ENCODE measurements around the gene ATG101. TPM values are rescaled to one million over a fixed set of nuclear protein-coding genes. Genes with fewer than 3 reads are reported as not detected.

The ATG101 gene
- total and polyA plus RNA-seq, 2 donors (not counting 1 experiment from before 2014, with no cell fraction given): 19.4 to 50.3 TPM

DNA sequence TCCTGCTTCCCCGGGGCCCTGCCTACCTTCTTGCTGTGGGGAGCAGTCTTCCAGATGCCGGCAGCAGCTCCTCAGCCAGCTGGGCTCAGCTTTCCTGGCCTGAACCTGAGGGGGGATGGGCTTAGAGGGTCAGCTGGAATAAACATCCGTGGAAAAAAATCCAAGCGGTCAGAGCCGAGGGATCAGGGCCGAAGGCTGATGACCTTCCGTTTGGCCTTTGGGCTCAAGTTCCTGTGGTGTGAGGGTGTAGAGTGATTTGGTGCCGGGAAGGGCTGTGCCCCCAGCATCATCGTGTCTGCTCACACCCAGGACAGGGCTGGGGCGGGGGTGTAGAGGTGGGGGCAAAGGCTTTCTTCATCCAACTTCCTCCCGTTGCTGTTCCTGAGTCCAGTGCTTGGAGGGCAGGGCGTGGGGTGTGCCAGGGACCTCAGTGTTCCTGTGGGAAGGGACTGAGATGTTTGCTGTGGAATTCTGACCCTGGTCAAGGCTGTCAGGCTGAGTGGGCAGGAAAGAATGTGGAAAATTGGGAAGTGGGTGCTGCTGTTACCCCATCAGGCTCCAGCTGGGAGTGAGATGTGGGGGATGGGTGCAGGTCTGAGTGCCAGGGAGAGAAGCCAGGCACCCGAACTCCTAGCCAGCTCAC is 12.4 kb downstream of the ATG101 start:
- no peaks in the 10 kb centered on the region for H3K9me3 ChIP-seq (ENCODE audit: control extremely low read depth in 1 of 3, control insufficient read depth in 2 of 3, insufficient read depth in 1 of 3, low read length in 2 of 3)
- H3K4me1 Mint-ChIP-seq: peaks cover 33% of the 10 kb centered on the region
- no peaks in the 10 kb centered on the region for H4K20me1 ChIP-seq (ENCODE audit: control insufficient read depth, insufficient read depth, low read length, poor library complexity, severe bottlenecking)
- peaks cover 32 to 36% of the 10 kb centered on the region in 2 donors for H3K4me1 ChIP-seq (ENCODE audit: control insufficient read depth in 2 of 2, insufficient read depth in 2 of 2, low read length in 2 of 2)
- peak overlapping the region; percentile 36 for H3K9ac ChIP-seq (ENCODE audit: low read length)
- TF ChIP-seq CTCF (IDR thresholded peaks at IDR 0.05) (no peak), EZH2 (IDR thresholded peaks at IDR 0.05; ENCODE audit: borderline replicate concordance, insufficient read depth, low read depth, low read length, poor library complexity, severe bottlenecking) (no peak)
- peaks cover 0 to 2% (median 0%) of the 10 kb centered on the region in 4 experiments for H3K27me3 ChIP-seq (replicated peaks in 1 of 4; ENCODE audit: control extremely low read depth in 1 of 4, control insufficient read depth in 3 of 4, insufficient read depth in 4 of 4, low read length in 3 of 4)
- H3K4me3 ChIP-seq (ENCODE audit: control extremely low read depth in 1 of 5, extremely low read depth in 1 of 5, insufficient read depth in 1 of 5, low read depth in 2 of 5, low read length in 4 of 5): peak overlapping the region in 1 of 5 experiments; percentile 22
- CTCF ChIA-PET: interaction anchor here (0.6 to 34.6 kb wide), 12 partner anchors 9 to 907 kb away, joined by 3 to 1315 read pairs (median 9); partner anchors contain the start of genes ATG101, NR4A1 and TAMALIN
- peak overlapping the region; percentile 20 for H2AFZ ChIP-seq (ENCODE audit: insufficient read depth, low read depth, low read length, poor library complexity, severe bottlenecking)
- POLR2A ChIA-PET: interaction anchor here (0.8 to 3.1 kb wide), 9 partner anchors 11 to 76 kb away, joined by 3 to 14 read pairs (median 4); partner anchors contain the start of genes ATG101, NR4A1 and TAMALIN
- peak overlapping the region; percentile 68 for H3K4me3 Mint-ChIP-seq
- WGBS (ENCODE audit: insufficient coverage): 88% methylated on average over 9 of the region's 13 CpGs
- peak overlapping the region; percentile 74 for H3K4me2 ChIP-seq (replicated peaks; ENCODE audit: low read depth, low read length, poor library complexity, severe bottlenecking)
- H3K9me3 Mint-ChIP-seq (ENCODE audit: insufficient read depth): no peaks in the 10 kb centered on the region
- intact Hi-C loops (cut with micrococcal nuclease): no loop called here
- peak overlapping the region; percentile 81 for H3K27ac Mint-ChIP-seq
- no peak for DNase-seq
- peaks cover 0 to 20% of the 10 kb centered on the region in 2 experiments for H3K36me3 ChIP-seq (replicated peaks in 1 of 2; ENCODE audit: control extremely low read depth in 1 of 2, control insufficient read depth in 1 of 2, extremely low read depth in 1 of 2, insufficient read depth in 2 of 2, low read length in 1 of 2)
- no peak for ATAC-seq (ENCODE audit: low read depth)
- H3K27ac ChIP-seq (ENCODE audit: low read length in 2 of 2): peak overlapping the region; percentile 45 to 62
- H3K27me3 Mint-ChIP-seq: no peaks in the 10 kb centered on the region
- H3K79me2 ChIP-seq (ENCODE audit: control insufficient read depth, insufficient read depth, low read length): no peaks in the 10 kb centered on the region

DNA sequence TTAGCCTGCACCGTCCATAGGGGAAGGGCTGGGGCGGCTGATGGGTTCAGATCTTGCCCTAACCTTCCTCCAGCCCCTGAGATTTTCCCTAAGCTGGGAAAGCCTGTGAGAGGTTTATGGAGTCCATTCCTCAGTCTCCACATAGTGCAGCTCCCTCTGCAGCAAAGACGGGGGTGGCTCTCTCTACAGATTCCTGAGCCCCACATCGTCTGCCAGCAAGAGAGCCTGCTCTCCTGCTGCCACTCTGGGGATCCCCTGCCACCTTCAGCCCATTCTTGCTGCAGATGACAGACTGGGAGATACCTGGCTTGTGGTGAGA is 12.8 kb downstream of the ATG101 start:
- no peak overlapping the region for H3K27ac Mint-ChIP-seq
- Histone ChIP-seq H3K4me2 (replicated peaks; ENCODE audit: low read depth, low read length, poor library complexity, severe bottlenecking) (peak overlapping the region; percentile 74), H3K9me3 (ENCODE audit: control extremely low read depth in 1 of 3, control insufficient read depth in 2 of 3, insufficient read depth in 1 of 3, low read length in 2 of 3) (no peaks in the 10 kb centered on the region), H3K9ac (ENCODE audit: low read length) (no peak overlapping the region), H3K27me3 (replicated peaks in 1 of 4; ENCODE audit: control extremely low read depth in 1 of 4, control insufficient read depth in 3 of 4, insufficient read depth in 4 of 4, low read length in 3 of 4) (peaks cover 0 to 3% (median 0%) of the 10 kb centered on the region in 4 experiments), H3K4me1 (ENCODE audit: control insufficient read depth in 2 of 2, insufficient read depth in 2 of 2, low read length in 2 of 2) (peaks cover 32 to 36% of the 10 kb centered on the region in 2 donors), H2AFZ (ENCODE audit: insufficient read depth, low read depth, low read length, poor library complexity, severe bottlenecking) (no peak overlapping the region), H4K20me1 (ENCODE audit: control insufficient read depth, insufficient read depth, low read length, poor library complexity, severe bottlenecking) (no peaks in the 10 kb centered on the region), H3K36me3 (replicated peaks in 1 of 2; ENCODE audit: control extremely low read depth in 1 of 2, control insufficient read depth in 1 of 2, extremely low read depth in 1 of 2, insufficient read depth in 2 of 2, low read length in 1 of 2) (peaks cover 0 to 17% of the 10 kb centered on the region in 2 experiments), H3K27ac (ENCODE audit: low read length in 2 of 2) (no peak overlapping the region), H3K4me3 (ENCODE audit: control extremely low read depth in 1 of 5, extremely low read depth in 1 of 5, insufficient read depth in 1 of 5, low read depth in 2 of 5, low read length in 4 of 5) (no peak overlapping the region), H3K79me2 (ENCODE audit: control insufficient read depth, insufficient read depth, low read length) (no peaks in the 10 kb centered on the region)
- intact Hi-C loops (cut with micrococcal nuclease): no loop called here
- H3K4me1 Mint-ChIP-seq: peaks cover 33% of the 10 kb centered on the region
- ATAC-seq (ENCODE audit: low read depth) (no peak), DNase-seq (no peak)
- no peak overlapping the region for H3K4me3 Mint-ChIP-seq
- CTCF ChIA-PET: interaction anchor here (0.7 to 34.6 kb wide), 14 partner anchors 13 to 97 kb away, joined by 3 to 1315 read pairs (median 6); partner anchors contain the start of genes ATG101, NR4A1 and TAMALIN
- H3K27me3 Mint-ChIP-seq: no peaks in the 10 kb centered on the region
- WGBS (ENCODE audit: insufficient coverage): 87% methylated on average over 4 of the region's 4 CpGs
- no peaks in the 10 kb centered on the region for H3K9me3 Mint-ChIP-seq (ENCODE audit: insufficient read depth)
- TF ChIP-seq EZH2 (IDR thresholded peaks at IDR 0.05; ENCODE audit: borderline replicate concordance, insufficient read depth, low read depth, low read length, poor library complexity, severe bottlenecking): no peak
- TF ChIP-seq CTCF (IDR thresholded peaks at IDR 0.05): no peak
- POLR2A ChIA-PET: interaction anchor here (0.9 to 3.1 kb wide), 4 partner anchors 13 to 56 kb away, joined by 3 to 14 read pairs (median 3); partner anchors contain the start of genes ATG101 and NR4A1
